ENCODE measurements around the gene SMYD2. TPM values are rescaled to one million over a fixed set of nuclear protein-coding genes. Genes with fewer than 3 reads are reported as not detected.
"Not testable (repeated sequence)": the region's sequence is repeated elsewhere in the genome, so short reads cannot be mapped to it uniquely, and the experiment has no call there.

The SMYD2 gene
- total and polyA plus RNA-seq, 11 donors = 157 to 406 (median 324) TPM

DNA sequence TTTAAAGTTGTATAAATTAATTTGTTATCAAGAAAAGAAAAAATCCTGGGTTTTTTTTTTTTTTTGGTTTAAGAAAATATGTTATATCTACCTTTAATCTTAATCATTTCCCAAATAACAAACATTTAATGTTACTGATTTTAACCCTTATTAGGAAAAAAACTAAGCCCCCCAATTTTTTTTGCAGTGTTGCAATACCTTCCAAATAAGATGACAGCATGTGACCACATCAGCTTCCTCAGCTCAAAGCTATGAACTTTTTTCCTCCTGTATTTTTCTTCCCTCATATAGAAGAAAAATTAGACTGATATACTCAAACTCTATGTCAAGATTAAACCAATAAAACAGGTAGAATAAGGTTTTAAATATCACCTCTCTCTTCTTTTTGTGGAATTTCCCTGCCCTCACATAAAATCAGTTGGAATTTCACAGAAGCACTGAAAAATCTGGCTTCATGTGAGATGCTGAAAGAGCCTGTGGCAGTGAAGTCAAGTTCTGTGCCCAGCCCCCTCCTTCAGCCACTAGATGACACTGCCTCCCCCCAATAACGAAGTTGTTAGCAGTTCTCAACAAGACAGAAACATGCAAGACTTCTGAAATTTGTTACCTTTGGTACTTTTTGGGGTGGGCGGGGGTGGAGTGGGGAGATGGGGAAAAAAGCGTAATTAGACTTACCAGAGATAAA is 9.6 kb upstream of the SMYD2 start:
- ATAC-seq (peak in 2 of 4 donors; percentile 55 to 68), DNase-seq (no peak)
- WGBS, 4 donors = 40 to 46% (median 45%) methylated on average over 3 of the region's 3 CpGs
- Histone ChIP-seq H3K4me1 (peaks cover 0 to 12% (median 2%) of the 10 kb centered on the region in 12 donors), H3K4me3 (no peak overlapping the region), H3K36me3 (no peaks in the 10 kb centered on the region), H3K27ac (peak overlapping the region in 5 of 12 donors; percentile 13 to 43 (median 26)), H3K27me3 (peaks cover 0 to 44% (median 5%) of the 10 kb centered on the region in 9 donors), H3K9me3 (peaks cover 0 to 11% (median 0%) of the 10 kb centered on the region in 12 donors)
- TF ChIP-seq, protein P1, sequence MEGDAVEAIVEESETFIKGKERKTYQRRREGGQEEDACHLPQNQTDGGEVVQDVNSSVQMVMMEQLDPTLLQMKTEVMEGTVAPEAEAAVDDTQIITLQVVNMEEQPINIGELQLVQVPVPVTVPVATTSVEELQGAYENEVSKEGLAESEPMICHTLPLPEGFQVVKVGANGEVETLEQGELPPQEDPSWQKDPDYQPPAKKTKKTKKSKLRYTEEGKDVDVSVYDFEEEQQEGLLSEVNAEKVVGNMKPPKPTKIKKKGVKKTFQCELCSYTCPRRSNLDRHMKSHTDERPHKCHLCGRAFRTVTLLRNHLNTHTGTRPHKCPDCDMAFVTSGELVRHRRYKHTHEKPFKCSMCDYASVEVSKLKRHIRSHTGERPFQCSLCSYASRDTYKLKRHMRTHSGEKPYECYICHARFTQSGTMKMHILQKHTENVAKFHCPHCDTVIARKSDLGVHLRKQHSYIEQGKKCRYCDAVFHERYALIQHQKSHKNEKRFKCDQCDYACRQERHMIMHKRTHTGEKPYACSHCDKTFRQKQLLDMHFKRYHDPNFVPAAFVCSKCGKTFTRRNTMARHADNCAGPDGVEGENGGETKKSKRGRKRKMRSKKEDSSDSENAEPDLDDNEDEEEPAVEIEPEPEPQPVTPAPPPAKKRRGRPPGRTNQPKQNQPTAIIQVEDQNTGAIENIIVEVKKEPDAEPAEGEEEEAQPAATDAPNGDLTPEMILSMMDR (IDR thresholded peaks at IDR 0.05) = peak in 4 of 12 donors; percentile 15 to 45 (median 26)
- no peak for TF ChIP-seq POLR2A (IDR thresholded peaks at IDR 0.05)
- intact Hi-C loops (cut with DNase I) = loop anchor here in 1 of 10 donors (10.0 kb wide), 1 partner anchor 47 kb away; no protein-coding TSS in a partner anchor

DNA sequence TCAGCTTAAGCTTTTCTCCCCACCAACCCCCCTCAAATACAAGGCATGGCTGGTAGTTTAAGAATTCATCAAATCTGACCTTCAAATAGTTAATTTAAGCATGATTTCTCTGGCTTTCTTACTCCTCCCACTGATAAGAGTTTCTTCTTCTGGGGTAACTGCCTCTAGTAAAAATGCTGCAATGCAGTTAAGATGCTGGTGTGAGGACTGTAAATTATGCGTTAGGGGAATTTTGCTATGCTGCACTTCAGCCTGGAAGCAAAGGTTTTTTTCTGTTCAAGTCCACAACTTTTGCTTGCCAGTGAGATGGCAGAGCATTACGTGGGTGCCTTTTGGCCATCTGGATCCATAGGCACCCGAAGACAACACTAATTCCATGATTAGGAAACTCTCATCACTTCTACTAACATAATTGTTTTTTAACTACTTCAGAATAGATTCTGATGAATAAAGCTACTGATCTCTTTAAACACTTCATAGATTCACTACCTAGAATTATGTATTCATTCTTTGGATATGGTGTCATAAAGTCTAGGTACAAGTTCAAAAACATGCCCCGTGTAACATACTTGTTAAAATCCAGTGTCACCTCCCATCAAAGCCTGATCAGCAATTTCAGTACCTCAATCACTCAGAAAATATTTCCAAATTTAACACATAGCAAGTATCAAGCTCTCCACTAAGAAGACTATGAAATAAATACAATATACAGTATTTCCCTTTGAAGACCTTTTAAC is 8.8 kb upstream of the SMYD2 start:
- Histone ChIP-seq H3K27me3 (peaks cover 0 to 35% (median 2%) of the 10 kb centered on the region in 9 donors), H3K4me3 (no peak overlapping the region), H3K9me3 (peaks cover 0 to 11% (median 0%) of the 10 kb centered on the region in 12 donors), H3K27ac (peak overlapping the region in 5 of 12 donors; percentile 13 to 43 (median 26)), H3K36me3 (no peaks in the 10 kb centered on the region), H3K4me1 (peaks cover 0 to 16% (median 7%) of the 10 kb centered on the region in 12 donors)
- DNase-seq (no peak), ATAC-seq (no peak)
- TF ChIP-seq, protein P1 (IDR thresholded peaks at IDR 0.05) = no peak
- no peak for TF ChIP-seq POLR2A (IDR thresholded peaks at IDR 0.05)
- intact Hi-C loops (cut with DNase I) = loop anchor here in 1 of 10 donors (10.0 kb wide), 1 partner anchor 47 kb away; no protein-coding TSS in a partner anchor
- WGBS, 4 donors = 37 to 53% (median 44%) methylated on average over 4 of the region's 4 CpGs

DNA sequence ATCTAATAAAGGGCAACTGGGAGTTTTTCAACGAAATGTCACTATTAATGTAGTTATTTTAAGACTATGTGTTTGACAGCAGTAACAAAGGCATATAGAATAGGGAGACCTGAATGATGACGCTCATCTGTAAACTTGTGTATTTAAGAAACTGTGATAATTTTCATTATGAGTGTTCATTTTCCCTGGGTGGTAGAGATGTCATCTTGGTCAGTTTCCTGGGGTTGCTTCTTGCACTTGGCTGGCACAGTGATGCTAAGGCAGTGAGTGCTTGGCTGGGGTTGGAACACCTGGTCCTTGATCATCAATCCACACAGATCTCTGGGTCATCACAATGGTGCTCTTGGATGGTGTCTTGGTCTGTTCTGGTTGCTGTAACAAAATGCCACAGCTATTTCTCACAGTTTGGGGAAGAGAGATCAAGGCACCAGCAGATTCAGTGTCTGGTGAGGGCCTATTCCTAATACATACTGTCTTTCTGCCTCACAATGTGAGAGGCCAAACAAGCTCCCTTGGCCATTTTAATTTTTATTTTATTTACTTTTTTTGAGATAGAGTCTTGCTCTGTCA is 7.9 kb upstream of the SMYD2 start:
- ATAC-seq = no peak
- H3K36me3 ChIP-seq = no peaks in the 10 kb centered on the region
- peaks cover 0 to 23% (median 11%) of the 10 kb centered on the region in 12 donors for H3K4me1 ChIP-seq
- peaks cover 0 to 11% (median 0%) of the 10 kb centered on the region in 12 donors for H3K9me3 ChIP-seq
- DNase-seq = no peak
- peak overlapping the region in 2 of 12 donors; percentile 7 to 36 for H3K27ac ChIP-seq
- 74 to 90% (median 86%) methylated on average over 2 of the region's 2 CpGs for WGBS, 4 donors
- H3K4me3 ChIP-seq = no peak overlapping the region
- intact Hi-C loops (cut with DNase I) = loop anchor here in 1 of 10 donors (10.0 kb wide), 1 partner anchor 48 kb away; no protein-coding TSS in a partner anchor
- peaks cover 0 to 28% (median 0%) of the 10 kb centered on the region in 9 donors for H3K27me3 ChIP-seq
- TF ChIP-seq POLR2A (IDR thresholded peaks at IDR 0.05) = no peak
- TF ChIP-seq, protein P1 (IDR thresholded peaks at IDR 0.05) = no peak

DNA sequence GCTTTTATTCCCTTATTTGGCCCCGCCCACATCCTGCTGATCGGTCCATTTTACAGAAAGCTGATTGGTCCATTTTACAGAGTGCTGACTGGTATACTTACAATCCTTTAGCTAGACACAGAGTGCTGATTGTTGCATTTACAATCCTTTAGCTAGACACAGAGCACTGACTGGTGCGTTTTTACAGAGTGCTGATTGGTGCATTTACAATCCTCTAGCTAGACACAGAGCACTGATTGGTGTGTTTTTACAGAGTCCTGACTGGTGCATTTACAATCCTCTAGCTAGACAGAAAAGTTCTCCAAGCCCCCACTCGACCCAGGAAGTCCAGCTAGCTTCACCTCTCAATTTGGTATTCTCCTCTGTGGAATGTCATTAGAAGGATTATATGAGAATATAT is 5.3 kb upstream of the SMYD2 start:
- not testable (repeated sequence) for ATAC-seq, DNase-seq, H3K36me3 ChIP-seq, H3K4me3 ChIP-seq, H3K27me3 ChIP-seq
- Histone ChIP-seq H3K9me3 (peaks cover 0 to 11% (median 0%) of the 10 kb centered on the region in 12 donors), H3K4me1 (peaks cover 0 to 44% (median 21%) of the 10 kb centered on the region in 12 donors), H3K27ac (peak overlapping the region in 7 of 12 donors; percentile 98 to 100 (median 99))
- intact Hi-C loops (cut with DNase I) = loop anchor here in 2 of 10 donors (5.0 to 10.0 kb wide), 2 partner anchors 51 to 52 kb away; no protein-coding TSS in a partner anchor
- WGBS, 4 donors = 94 to 98% (median 97%) methylated on average over 4 of the region's 4 CpGs
